Tibial artery (tissue), 4 donors: Measurements from ENCODE around the gene IL23R.

Experiments
- DNase-seq, 2 donors: peaks; one replicate each; pipeline ENCODE4 v3.0.0-alpha.2; 2019
- H3K27ac ChIP-seq, 2 donors: fragments of 200-600 bp; sonication (generic) in 1 of 2; 1 replicate in 1 of 2; 2 replicates in 1 of 2; pipeline ENCODE4 v1.5.1; 2018 to 2019; ENCODE audit warnings: mild to moderate bottlenecking in 1 of 2
- H3K27me3 ChIP-seq, 2 donors: fragments of 200-600 bp; sonication (generic) in 1 of 2; one replicate each; pipeline versions ENCODE4 v1.5.1 to v1.6.0; 2016 to 2019
- H3K36me3 ChIP-seq, 3 donors: fragments of 200-600 bp; sonication (generic) in 2 of 3; one replicate each; pipeline ENCODE4 v1.5.1; 2016 to 2019; ENCODE audit warnings: mild to moderate bottlenecking in 2 of 3
- H3K4me1 ChIP-seq, 4 donors: fragments of 200-600 bp; sonication (generic) in 2 of 4; 1 replicate in 3 of 4; 2 replicates in 1 of 4; pipeline ENCODE4 v1.5.1; 2016 to 2019
- H3K4me3 ChIP-seq, 2 donors: fragments of 200-600 bp; sonication (generic) in 1 of 2; 1 replicate in 1 of 2; 2 replicates in 1 of 2; pipeline ENCODE4 v1.5.1; 2018 to 2019; ENCODE audit warnings: mild to moderate bottlenecking in 2 of 2
- H3K9me3 ChIP-seq, 3 donors: fragments of 200-600 bp; sonication (generic) in 1 of 3; one replicate each; pipeline ENCODE4 v1.5.1; 2016 to 2019
- CTCF ChIP-seq, 2 experiments: fragments of 200-600 bp in 1 of 2; fragments of 450-650 bp in 1 of 2; IDR thresholded peaks; one replicate each; pipeline ENCODE4 v1.5.1; 2017 to 2019; ENCODE audit warnings: antibody characterized with exemption in 2 of 2, mild to moderate bottlenecking in 1 of 2, moderate library complexity in 1 of 2
- intact Hi-C: fragments of 100-400 bp; cut with DNase I; formaldehyde crosslinking; loops from one replicate; pipeline ENCODE4 v1.15.0; 2023; ENCODE audit warnings: low total_unique reads

Gene IL23R

DNA sequence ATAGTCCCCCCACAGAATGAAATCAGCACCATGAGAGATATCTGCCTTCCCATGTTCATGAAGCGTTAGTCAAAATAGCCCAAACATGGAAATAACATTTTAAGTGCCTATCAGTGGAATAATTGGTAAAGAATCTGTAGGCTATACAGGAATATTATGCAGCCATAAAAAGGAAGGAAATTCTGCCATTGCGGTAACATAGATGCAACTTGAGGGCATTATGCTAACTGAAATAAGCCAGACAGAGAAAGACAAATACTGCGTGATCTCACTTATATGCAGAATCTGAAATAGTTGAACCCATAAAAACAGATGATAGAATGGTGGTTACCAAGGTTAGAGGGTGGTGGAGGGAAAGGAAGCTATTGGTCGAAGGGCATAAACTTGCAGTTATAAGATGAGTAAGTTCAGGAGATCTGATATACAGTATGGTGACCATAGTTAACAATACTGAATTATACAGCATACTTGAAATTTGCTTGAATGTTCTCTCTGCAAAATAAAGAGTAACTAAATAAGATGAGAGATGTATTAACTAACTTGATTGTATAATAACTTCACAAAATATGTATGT is 699 bp upstream of the IL23R start:
- TF ChIP-seq CTCF (IDR thresholded peaks at IDR 0.05), result no peak
- no peak overlapping the region for H3K27ac ChIP-seq
- intact Hi-C loops, result no loop called here
- no peaks in the 10 kb centered on the region for H3K27me3 ChIP-seq
- H3K4me1 ChIP-seq, result no peaks in the 10 kb centered on the region
- DNase-seq, result no peak
- H3K4me3 ChIP-seq, result no peak overlapping the region
- no peaks in the 10 kb centered on the region for H3K36me3 ChIP-seq
- H3K9me3 ChIP-seq, result no peaks in the 10 kb centered on the region

GRCh38 chr1:67169496-67169895 is 3.2 kb downstream of the IL23R start:
- Histone ChIP-seq H3K9me3 (no peaks in the 10 kb centered on the region), H3K36me3 (no peaks in the 10 kb centered on the region), H3K4me3 (no peak overlapping the region), H3K4me1 (no peaks in the 10 kb centered on the region), H3K27me3 (no peaks in the 10 kb centered on the region), H3K27ac (no peak overlapping the region)
- intact Hi-C loops, result no loop called here
- TF ChIP-seq CTCF (IDR thresholded peaks at IDR 0.05), result no peak
- DNase-seq, result no peak

DNA sequence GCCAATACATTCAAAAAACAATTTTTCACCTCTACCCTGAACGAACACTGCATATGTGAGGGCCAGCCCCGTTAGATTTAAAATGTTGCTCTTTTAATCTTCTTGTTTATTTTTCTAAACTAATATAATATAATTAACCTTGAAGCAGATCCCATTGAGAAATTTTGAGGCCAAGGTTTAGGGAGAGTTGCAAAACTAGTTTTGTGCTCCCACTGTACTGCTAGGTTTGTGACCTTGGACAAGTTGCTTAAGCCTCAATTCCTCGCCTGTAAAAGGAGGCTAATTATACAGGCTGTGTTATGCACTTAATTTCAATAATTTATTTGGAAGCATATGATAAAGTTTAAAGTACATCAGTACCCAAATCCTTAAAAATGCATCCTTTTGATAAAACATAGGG is 3.7 kb downstream of the IL23R start:
- H3K36me3 ChIP-seq, result no peaks in the 10 kb centered on the region
- no peaks in the 10 kb centered on the region for H3K4me1 ChIP-seq
- intact Hi-C loops, result no loop called here
- H3K27ac ChIP-seq, result no peak overlapping the region
- no peak for TF ChIP-seq CTCF (IDR thresholded peaks at IDR 0.05)
- H3K27me3 ChIP-seq, result no peaks in the 10 kb centered on the region
- H3K9me3 ChIP-seq, result no peaks in the 10 kb centered on the region
- H3K4me3 ChIP-seq, result no peak overlapping the region
- no peak for DNase-seq

DNA sequence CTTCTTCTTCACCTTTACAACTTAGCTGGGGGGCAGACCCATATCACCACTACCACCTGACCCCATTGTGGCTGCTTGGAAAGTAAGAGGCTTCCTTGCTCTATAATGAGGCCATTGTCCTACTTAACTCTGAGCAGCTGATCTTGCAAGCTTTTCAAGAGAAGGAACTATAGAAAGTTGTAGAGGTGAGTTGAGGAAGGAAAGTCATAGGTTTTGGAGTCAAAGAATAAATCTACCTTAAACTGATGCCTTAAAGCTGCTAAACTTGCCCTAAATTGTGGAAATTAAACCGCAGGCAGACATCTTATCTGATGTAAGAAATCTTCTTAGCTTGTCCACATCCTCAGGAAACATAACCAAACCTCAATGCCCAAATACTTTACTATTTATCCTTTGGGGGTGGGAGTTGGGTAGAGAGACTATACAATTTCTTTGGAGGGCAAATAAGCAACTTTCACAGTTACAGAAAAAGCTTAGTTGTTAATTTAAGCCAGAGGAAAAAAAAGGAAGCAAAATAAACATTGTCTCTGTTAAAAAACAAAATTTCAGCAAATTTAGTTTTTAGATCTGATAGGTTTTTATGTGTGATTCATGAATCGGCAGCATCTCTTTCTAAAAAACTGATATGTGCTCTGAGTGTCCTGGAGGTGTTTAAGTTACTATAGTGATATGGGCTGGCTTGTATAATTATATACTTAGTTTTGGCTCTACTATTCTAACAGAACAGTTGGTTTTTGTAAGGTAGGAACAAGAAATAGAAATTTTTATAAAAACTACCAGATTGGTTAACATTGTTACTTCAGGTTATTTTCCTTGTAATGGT is 4.7 kb downstream of the IL23R start:
- Histone ChIP-seq H3K4me1 (no peaks in the 10 kb centered on the region), H3K27ac (no peak overlapping the region), H3K36me3 (no peaks in the 10 kb centered on the region), H3K9me3 (no peaks in the 10 kb centered on the region), H3K4me3 (no peak overlapping the region), H3K27me3 (no peaks in the 10 kb centered on the region)
- no peak for DNase-seq
- no peak for TF ChIP-seq CTCF (IDR thresholded peaks at IDR 0.05)
- intact Hi-C loops, result no loop called here

DNA sequence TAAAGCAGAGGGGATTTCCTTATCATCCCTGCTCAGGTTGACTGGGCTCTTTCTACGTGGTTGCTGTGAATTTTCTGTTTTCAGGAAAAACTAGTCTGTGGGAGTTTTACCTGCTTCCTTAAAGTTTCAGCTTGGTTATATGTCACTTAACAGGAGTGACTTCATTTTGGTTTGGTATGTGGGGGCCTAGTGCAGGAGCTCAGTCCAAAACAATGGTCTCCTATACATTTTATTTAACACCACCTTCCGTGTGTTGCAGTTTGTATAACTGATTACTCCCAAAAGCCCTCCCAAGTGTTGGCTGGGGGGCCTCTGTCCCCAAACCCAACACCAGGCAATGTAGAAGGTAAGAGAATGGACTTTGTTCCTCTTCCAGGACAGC is 5.3 kb downstream of the IL23R start:
- intact Hi-C loops, result no loop called here
- no peaks in the 10 kb centered on the region for H3K4me1 ChIP-seq
- no peak for TF ChIP-seq CTCF (IDR thresholded peaks at IDR 0.05)
- DNase-seq, result no peak
- no peak overlapping the region for H3K27ac ChIP-seq
- no peak overlapping the region for H3K4me3 ChIP-seq
- no peaks in the 10 kb centered on the region for H3K36me3 ChIP-seq
- no peaks in the 10 kb centered on the region for H3K9me3 ChIP-seq
- H3K27me3 ChIP-seq, result no peaks in the 10 kb centered on the region
